HS-27A (cell line): ENCODE results near the gene HSH2D.
"Not testable (repeated sequence)": the region's sequence is repeated elsewhere in the genome, so short reads cannot be mapped to it uniquely, and the experiment has no call there.

Experiments used
- DNase-seq: peaks from one replicate; pipeline ENCODE4 v3.0.0-alpha.2; 2012; ENCODE audit warnings: low read depth, missing footprints

The HSH2D gene

DNA sequence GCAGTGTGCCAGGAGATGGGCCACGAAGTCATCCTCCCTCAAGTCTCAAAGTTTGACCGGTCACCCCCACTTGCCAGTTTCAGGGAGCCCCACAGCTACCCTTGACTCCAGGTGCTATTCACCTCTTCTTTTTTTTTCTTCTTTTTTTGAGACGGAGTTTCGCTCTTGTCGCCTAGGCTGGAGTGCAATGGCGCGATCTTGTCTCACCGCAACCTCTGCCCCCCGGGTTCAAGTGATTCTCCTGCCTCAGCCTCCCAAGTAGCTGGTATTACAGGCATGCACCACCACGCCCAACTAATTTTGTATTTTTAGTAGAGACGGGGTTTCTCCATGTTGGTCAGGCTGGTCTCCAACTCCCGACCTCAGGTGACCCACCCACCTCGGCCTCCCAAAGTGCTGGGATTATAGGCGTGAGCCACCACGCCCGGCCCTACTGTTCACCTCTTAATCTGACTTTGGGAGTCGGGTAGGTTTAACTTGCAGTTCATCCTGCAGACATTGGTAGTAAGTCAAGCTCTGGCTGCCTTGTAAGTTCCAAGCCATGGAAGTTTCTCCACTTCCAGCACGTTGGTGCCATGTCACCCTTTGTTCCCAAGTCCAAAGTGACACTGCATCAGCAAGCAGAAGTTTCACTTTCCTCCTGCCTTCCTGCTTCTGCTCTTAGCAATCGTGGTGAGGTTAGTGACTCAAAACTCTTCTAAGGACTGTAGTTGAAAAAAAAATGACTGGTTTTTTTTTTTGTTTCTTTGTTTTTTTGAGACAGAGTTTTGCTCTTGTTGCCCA is 24.2 kb upstream of the HSH2D start:
- DNase-seq: not testable (repeated sequence)

DNA sequence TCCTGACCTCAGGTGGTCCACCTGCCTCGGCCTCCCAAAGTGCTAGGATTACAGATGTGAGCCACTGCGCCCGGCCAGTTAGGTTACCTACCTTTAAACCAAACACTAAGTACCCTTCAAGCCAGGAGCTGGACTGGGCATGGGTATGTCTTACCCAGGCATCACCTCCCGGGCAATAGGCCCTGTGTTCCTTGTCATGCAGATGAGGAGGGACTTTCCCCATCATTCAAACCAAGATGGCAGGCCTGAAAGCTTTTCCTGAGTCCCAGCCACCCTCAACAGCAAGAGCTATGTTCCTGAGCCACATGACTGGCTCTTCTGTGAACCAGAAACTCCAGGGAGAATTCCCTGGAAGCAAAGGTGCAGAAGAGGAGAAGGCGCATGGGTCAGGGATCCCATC is 22.3 kb upstream of the HSH2D start:
- no peak for DNase-seq

DNA sequence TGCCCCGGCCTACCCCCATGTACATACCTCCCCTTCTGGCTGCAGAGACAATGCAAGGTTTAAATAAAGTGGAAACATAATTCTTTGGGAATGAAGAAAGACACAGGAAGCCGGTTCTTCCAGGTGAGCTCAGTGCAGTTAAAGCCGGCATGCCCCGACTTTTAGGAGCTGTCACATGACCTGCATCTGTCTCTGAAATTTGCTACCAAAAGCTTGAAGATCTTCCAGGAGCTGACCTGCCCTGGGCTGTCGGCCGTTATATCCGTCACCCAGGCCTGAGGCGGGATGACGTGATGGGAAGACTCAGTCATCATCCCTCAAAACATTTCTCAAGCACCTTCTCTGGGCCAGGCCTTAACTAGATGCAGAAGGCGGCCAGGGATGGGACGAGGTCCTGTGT is 21.5 kb upstream of the HSH2D start:
- DNase-seq: no peak

DNA sequence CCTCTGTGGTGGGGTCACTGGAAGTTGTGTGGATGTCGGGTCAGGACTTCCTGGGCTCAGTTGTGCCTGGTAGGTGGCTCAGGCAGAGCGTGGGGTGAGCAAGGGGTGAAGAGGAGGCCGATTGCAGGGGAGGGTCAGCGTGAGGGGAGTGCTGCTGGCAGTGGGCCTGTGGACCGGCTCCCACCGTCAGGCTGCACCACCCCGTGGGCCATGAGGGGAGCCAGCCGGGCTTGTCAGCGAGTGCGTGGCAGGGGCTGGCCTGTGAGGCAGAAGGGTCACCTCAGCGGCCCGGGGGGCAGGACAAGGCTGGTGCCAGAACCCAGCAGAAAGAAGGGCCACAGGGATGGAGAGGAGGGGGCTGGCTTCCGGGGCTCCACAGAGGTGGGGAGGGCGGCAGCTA is 18.5 kb upstream of the HSH2D start:
- DNase-seq: no peak

DNA sequence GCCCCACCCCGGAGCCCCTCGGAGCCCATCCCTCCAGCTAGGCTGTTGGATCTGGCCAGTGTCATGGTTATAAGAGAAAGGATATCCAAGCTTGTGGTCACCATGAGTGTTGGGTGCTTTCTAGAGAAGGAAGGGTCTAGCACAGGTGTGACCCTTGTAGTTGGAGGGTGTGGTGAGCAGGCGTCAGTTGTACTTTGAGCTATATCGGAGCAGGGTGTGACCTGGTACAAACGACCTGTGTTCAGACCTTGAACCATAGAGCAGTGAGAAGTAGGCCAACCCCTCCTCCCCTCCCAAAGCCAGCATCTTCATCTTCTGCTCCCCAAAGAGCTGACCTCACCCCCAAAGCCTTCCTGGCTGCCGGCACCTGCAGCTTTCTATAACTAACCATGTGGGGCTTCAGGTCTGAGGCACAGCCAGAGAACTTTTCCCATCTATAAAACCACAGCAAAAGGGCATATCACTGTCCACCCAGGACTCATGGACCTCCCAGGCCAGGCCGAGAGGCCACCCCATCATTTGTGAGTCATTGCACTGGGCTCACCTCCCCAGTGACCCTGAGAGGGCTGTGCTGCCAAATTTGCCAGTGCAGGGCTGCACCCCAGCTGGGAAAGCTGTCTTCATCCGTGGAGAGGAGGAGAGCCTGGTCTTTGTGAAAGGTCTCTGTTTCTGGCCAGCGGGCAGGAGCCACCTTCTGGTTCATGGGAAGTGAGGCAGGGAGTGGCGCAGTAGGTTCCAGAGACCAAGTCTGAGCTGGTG is 17.6 kb upstream of the HSH2D start:
- DNase-seq: no peak

DNA sequence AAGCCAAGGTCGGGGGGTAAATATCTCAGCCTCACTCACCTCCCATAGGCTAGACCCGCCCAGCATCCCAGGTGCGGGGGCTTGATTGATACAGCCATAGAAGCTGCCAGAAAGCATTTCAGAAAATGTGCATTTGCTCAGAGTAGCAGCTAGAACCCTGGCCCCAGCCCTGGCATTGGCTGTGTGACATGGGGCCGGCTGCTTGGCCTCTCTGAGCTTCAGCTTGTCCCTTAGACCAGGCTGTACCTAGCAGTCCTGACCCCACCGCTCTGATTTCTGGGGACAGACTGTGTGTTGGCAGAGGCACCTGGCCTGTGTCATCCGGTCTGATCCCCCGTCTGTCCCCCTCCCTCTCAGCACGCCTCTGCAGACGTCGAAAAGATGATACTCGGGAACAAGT is 16.4 kb upstream of the HSH2D start:
- no peak for DNase-seq

DNA sequence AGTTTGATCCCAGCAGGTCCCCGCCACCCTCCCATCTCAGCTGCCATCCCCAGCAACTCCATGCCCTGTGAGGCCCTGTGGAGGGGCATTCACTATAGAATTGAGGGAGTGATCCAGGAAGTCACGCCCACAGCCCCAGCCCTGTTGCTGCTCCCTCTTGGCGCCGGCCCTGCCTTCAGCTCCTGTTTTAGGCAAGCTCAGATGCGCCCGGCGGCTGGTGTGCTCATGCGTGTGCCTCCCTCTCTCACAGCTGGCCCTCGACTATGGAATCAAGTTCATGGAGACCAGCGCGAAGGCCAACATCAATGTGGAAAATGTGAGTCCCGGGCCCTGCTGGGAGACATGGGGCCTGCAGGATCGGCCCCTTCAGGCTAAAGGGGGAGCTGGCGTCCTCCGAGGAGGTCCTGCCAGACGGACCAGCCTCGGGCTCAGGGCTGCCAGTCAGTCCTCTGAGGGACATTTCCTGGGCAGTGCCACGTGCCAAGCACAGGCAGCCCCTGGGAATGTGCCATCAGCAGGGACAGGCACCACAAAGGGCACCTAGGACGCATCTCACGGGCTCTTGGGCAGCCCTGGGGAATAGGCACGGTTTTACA is 15.6 kb upstream of the HSH2D start:
- no peak for DNase-seq

DNA sequence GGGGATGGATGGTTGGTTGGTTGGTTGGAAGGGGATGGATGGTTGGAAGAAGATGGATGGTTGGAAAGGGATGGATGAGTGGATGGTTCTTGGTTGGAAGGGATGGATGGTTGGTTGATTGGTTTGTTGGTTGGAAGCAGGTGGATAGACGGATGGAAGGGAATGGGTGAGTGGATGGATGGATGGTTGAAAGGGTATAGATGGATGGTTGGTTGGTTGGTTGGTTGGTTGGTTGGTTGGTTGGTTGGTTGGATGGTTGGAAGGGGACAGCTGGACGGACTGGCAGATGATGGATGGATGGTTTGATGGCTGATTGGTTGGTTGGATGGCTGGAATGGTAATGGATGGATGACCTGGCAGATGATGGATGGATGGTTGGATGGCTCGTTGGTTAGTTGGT is 11.8 kb upstream of the HSH2D start:
- DNase-seq: no peak

DNA sequence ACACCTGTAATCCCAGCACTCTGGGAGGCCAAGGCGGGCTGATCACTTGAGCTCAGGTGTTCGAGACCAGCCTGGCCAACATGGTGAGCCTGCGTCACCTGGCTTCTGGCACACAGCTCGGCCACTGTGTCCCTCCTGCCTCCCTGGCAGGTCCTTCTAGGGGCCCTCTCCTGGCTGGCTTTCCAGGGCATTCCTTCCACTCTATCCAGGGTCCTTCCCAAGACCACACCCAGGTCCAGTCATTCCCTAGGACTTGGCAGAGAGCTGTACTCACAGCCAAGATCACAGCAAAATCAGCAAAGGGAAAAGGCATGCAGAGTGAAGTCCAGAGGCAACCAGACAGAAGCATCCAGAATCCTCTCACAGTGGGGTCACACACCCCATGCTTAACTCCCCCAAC is 9.7 kb upstream of the HSH2D start:
- no peak for DNase-seq

DNA sequence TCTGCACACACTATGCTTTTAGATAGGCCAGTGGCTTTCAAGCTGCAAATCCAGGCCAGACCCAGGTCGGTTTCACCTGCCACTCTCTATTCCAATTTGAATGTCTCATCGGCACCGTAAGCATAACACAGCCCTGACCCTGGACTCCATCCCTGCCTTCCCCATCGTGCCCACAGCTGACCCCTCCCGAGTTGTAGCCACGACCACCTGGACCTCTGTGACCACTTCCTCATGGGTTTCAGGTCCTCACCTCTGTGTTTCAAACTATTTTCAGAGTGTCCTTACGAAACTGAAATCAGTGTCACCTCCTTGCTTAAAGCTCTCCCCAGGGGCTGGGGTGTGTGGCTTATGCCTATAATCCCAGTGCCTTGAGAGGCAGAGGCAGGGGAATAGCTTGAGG is 9.0 kb upstream of the HSH2D start:
- DNase-seq: no peak

DNA sequence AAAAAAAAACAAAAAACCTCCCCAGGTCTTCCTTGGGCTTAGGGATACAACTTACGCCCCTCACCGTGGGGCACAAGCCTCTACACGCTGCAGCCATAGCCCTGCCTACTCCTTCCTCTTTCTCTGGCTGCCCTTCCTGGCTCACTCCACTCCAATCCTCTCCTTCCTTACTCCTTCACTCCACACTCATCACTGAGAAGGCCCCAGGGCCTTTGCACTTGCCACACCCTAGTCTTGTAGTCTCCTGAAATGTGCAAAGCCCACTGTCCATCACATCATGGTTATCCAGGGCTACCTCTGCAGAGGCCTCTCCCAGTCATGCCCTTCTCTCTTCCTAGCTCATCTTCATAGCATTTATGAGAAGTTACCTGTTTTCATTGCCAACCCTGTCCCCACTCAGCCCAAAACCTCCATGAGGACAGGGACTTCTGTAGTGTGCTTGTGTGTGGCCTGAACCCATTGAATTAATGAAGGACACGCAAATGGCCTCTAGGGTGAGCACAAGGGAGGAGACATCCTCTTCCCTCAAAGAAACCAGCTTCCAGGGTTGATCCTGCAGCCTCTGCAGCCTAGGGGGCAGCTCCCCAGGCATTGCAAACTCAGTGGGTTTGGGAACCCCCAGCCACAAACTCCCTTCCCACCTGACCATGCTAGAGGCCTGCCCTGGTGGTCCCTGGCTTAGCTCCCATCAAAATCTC is 7.9 kb upstream of the HSH2D start:
- DNase-seq: no peak

DNA sequence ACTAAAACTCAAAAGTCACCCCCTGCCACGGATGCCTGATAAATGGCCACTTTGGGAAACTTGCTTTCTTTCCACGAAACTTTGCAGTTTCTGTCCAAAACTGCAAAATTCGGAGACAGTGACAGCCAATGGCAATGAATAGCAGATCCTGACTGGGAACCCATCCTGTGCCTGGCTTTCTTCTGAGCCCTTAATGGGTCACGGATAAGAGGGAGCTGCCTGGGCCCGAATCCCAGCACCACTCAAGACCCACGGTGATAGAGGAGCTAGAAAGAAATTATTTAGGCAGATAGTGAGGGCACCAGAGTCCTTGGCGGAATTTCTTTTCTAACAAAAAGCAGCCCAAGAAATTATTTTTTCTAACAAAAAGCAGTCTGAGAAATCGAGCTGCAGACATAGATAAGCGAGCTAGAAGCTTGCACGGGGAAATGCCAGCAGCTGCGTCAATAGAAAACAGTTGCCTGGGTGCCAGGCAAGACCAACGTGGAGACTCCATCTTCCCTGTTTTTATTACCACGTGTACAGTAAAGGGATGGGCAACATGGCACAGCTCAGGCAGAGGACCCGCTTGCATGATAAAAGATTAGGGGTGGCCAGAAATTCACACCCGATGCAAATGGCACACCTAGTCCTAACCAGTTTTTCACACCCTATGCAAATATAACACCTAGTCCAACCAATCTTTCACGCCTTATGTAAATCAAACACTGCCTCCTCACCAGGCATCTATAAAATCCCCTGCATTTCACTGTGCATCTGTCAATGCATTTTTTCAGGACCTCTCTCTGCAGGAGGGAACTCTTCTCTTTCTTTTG is 7.1 kb upstream of the HSH2D start:
- no peak for DNase-seq

DNA sequence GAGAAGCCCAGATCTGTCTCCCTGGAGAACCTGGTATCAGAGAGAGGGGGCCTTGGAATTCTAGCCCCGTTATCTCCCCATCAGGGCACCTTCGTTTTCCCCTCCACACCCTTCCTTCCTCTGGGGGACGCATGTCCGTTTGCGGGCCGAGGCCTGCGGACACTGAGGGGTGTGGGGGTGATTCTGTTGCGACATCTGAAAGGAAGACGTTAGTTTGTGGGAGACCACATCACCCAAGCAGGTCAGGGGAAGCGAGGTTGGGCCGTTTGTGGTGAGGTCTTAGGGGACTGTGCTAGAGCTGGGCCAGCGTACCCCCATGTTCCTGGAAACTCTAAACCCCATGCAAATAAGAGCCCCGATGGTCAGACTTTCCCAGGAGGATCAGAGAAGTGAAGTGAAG is 3.7 kb upstream of the HSH2D start:
- no peak for DNase-seq

DNA sequence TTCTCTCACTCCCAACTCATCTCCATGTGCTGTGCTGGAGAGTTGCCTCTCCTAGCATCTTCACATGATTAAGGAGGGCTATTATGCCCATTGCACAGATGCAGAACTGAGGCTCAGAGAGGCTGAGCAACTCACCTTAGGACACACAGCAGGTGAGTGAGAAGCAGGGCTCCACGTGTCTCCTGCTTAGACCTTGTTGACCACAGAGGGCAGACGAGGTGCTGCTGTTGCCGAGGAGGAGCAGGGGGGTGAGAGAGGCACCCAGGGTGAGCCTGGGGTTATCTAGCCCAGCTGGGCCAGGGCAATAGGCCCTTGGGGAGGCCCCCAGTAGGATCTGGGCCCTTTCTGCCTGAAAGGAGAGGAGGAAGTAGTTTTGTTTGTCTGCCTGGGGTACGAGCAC is 2.4 kb upstream of the HSH2D start:
- DNase-seq: no peak

DNA sequence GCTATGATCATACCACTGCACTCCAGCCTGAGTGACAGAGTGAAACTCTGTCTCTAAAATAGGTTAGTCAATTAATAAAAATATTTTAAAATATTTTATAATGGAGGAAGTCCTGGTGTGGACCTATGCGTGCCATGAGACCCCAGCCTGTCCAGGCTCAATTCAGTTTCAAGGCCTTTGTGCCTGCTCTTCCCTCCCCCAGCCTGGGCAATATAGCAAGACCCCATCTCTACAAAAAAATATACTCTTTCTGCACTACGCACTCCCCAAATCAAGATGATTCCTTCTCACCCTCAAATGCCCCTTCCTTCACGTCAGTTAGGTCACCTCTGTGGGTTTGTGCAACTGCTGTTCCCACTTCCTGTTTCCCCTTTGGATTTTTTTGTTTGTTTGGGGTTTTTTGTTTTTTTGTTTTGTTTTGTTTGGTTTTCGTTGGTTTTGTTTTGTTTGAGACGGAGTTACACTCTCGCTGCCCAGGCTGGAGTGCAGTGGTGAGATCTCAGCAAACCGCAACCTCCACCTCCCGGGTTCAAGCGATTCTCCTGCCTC is 1.4 kb upstream of the HSH2D start:
- DNase-seq: no peak

DNA sequence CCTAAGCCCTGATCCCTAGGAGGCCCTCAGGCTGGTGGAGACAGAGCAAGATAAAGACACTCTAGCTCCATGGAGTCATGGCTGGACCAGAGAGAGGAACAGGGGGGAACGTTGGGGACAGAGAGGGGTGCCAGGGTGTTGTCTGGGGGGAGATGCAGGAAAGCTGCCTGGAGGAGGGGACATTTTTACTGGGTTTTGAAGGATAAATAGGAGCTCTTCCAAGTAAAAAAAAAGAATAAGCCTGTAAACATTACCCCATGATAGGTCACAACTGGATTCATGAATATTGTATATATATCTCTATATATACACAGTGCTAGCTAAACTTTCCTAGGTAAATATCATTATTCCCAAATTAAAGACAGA is 714 bp downstream of the HSH2D start:
- DNase-seq: no peak

DNA sequence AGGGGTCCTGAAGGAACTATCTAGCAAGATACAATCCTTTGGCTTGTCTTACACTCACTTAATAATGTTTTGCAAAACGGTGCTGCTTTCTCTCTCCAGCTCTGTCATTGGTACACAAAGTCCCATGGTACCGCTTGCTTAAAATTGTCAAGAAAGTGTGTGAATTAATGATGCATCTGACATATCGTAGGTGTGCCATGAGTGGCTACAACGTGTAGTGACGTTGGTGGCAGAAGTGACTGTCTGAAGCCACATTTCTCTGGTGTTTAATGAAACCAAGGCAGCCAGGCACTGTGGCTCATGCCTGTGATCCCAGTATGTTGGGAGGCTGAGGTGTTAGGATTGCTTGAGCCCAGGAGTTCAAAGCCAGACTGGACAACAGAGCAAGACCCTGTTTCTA is 2.6 kb downstream of the HSH2D start:
- no peak for DNase-seq

DNA sequence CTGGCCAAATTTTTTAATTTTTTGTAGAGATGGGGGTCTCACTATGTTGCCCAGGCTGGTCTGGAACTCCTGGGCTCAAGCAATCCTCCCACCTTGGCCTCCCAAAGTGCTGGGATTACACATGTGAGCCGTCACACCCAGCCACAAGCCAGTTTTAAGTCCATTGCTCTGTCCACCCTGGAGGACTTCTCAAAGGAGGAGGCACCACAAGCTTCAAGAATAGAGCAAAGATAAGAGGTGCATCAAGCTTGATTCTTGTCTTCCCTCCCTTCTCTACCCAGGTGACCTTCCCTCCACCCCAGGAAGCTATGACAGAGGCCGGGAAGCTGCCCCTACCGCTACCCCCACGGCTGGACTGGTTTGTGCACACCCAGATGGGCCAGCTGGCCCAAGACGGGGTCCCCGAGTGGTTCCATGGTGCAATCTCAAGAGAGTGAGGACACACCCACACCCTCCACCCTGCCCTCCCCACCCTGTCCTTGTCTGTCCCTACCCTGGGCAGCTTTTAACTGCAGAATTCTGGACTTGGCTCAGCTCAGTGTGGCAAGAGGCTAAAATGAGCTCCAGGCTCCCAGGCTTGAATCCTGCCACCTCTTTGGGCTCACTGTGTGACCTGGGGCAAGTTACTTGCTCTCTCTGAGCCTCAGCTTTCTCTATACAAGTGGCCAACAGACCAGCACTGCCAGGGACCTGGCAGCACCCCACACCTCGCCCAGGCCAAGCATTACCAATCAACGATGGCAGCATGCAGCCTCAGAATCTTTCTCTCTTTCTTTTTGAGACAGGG is 5.2 kb downstream of the HSH2D start:
- no peak for DNase-seq

DNA sequence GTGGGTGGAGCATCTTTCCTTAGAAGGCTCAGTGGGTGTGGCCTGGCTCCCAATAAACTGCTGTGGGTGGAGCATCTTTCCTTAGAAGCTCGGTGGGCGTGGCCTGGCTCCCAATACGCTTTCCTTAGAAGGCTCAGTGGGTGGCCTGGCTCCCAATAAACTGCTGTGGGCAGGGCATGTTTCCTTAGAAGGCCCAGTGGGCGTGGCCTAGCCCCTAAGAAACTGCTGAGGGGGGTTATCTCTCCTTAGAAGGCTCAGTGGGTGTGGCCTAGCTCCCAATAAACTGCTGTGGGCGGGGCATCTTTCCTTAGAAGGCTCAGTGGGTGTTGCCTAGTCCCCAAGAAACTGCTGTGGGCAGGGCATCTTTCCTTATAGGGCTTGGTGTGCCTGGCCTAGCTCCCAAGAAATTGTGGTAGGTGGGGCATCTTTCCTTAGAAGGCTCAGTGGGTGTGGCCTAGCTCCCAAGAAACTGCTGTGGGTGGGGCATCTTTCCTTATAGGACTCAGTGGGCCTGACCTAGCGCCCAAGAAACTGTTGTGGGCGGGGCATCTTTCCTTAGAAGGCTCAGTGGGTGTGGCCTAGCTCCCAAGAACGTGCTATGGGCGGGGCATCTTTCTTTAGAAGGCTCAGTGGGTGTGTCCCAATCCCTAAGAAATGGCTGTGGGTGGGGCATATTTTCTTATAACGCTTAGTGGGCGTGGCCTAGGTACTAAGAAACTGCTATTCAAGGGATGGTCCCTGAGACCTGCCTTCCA is 10.3 kb downstream of the HSH2D start:
- DNase-seq: no peak

DNA sequence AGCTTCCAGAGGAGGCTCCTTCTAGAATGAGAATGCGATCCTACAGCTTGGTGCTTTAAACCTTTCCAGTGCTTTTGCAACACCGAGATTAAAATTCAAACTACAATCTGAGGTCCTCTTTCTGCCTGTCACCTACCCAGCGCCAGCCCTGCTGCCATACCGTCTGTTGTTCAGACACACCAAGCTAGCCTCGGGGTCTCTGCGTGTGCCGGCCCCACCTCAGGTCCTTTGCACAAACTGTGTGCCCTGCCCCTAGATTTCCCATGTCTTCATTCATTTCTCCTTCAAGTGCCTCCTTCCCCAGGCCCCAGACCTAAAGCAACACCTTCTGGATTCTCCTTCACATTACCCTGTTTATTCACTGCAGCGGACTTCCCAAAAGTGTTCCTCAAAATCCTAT is 11.1 kb downstream of the HSH2D start:
- DNase-seq: no peak
